Measurements from ENCODE around the gene GPR141.

The GPR141 gene

DNA sequence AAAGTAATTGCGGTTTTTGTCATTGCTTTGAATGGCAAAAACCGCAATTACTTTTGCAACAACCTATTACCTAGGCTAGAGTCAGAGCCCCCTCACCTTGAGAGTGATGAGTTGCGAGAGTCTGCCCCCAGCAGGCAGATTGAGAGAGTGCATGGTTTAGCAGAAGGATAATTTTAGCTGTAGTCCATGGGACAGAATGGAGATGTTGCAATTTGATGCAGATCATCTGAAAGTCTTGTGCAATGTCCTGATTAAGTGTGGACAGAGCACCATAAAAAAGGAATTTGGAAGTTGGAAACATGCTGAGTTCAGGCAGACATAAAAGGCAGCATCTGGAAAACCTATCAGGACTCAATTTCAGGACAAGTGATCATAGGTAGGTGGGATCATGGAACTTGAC is 48.7 kb downstream of the GPR141 start:
- DNase-seq (ENCODE audit: low read depth, low spot score): peak; percentile 59

DNA sequence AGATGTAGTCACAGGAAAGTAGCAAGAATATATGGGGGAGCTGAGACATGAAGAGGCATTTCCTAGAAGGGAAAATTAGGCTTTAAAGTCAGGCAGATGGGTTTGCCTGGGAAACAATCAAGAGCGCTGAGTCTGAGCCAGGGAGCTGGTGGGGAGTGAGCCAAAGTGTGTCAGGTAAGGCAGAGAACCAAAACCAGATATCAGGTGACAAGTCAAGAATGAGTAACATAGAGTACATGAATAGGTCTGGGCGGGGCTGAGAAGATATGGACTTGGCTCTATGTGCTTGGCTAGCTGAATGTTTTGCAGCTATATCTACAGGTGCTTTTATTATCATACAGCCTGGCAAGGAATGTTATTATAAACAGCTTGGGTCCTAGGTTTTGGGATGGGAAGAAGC is 49.3 kb downstream of the GPR141 start:
- DNase-seq (ENCODE audit: low read depth, low spot score): no peak

DNA sequence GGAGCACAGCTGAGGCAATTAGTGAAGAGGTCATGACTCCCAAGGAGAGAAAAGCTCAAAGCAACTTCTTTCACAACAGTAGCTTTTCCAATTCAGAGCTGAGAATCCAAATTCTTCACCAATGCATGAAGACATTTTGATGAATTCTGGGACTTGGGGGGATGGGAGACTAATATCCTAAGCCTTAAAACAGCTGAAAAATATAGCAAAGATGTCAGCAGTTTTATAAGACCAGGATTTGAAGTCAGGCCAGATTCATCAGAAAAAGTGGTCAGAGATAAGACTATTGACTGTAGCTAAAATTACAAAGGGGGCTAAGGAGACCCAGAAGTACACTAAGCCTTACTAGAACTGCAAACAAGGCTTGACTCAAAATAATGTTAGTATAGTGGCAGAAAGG is 51.6 kb downstream of the GPR141 start:
- DNase-seq (ENCODE audit: low read depth, low spot score): no peak

DNA sequence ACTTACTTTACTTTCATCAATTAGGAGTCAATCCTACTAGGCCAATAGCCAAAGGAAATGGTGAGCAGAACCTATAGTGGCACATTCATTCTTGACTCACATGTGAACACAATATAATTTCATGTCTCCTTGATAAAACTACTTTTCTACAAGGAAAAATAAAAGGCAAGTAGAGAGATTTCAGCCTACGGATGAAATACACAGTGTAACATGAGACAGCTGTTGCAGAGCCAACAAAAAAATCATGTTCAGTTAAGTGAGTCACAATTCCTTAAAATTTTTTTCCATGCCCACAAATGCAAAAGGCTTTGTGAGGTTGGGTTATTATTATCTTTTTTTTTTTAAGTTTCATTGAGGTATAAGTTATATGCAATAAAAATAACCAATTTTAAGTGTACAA is 54.8 kb downstream of the GPR141 start:
- no peak for DNase-seq (ENCODE audit: low read depth, low spot score)

DNA sequence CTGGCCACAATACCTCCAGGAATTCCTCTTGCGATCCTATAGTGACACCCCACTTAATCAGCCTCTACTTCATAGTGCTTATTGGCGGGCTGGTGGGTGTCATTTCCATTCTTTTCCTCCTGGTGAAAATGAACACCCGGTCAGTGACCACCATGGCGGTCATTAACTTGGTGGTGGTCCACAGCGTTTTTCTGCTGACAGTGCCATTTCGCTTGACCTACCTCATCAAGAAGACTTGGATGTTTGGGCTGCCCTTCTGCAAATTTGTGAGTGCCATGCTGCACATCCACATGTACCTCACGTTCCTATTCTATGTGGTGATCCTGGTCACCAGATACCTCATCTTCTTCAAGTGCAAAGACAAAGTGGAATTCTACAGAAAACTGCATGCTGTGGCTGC is 56.8 kb downstream of the GPR141 start:
- DNase-seq (ENCODE audit: low read depth, low spot score): no peak

DNA sequence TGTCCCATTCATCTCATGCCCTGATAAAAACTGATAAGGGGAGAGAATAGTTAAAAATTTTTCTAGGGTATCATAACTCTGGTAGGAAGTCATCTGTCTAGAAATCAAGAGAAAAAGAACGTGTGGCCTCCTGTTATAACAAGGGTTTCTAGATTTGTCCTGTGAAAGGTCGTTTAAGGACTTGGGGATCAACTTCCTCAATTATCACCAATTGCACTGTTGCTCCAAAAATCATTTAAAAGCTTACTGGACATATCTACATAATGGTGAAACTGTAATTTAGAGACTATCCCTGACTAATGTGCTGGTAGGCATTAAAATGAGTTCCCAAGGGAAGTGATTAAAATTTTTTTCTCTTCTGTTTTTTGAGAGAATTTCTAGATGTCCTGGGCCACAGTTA is 58.2 kb downstream of the GPR141 start:
- no peak for DNase-seq (ENCODE audit: low read depth, low spot score)

DNA sequence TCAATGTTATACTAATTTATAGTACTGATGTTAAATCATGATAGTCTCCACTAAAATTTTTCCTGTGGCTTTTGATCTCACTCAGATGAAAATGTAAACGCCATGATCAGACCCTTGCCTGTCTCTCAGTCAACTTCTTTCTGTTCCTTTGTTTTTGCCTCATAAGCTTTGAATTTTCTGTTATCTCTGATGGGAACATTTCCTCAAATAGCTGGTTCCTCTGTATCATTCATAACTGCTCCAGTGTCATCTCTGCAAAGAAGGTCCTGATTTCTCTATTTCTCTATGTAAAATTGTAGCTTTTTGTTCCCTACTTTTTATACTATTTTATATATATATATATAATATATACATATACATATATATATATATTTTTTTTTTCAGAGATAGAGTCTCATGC is 67.5 kb downstream of the GPR141 start:
- DNase-seq (ENCODE audit: low read depth, low spot score): no peak

DNA sequence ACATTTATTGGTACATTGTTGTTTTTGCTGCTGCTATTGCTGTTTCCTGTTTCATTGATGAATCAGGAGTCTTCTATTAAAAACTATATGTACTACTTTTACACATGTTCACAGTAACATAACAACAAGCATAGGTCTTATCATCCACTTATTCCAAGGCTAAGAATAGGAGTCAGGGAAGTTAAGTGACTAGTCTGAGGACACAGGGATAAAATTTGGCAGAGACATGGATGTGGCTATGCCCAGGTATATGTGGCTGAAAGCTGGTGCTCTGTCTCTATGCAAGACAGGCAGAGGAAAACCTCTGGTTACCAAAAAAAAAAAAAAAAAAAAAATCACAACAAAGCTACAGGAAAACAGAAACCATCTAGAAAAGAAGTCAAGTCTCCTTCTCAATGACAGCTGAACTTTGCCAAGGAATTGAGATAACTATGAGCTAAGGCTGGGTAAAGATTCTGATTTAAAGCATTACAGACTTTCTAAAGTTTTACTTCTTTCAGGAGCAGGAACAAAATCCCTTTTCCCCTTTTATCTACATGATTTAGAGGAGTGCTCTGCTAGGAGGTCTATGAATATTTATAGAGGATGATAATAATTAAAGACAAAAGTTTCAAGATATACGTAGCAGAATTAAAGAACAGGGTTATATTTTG is 70.0 kb downstream of the GPR141 start:
- no peak for DNase-seq (ENCODE audit: low read depth, low spot score)

DNA sequence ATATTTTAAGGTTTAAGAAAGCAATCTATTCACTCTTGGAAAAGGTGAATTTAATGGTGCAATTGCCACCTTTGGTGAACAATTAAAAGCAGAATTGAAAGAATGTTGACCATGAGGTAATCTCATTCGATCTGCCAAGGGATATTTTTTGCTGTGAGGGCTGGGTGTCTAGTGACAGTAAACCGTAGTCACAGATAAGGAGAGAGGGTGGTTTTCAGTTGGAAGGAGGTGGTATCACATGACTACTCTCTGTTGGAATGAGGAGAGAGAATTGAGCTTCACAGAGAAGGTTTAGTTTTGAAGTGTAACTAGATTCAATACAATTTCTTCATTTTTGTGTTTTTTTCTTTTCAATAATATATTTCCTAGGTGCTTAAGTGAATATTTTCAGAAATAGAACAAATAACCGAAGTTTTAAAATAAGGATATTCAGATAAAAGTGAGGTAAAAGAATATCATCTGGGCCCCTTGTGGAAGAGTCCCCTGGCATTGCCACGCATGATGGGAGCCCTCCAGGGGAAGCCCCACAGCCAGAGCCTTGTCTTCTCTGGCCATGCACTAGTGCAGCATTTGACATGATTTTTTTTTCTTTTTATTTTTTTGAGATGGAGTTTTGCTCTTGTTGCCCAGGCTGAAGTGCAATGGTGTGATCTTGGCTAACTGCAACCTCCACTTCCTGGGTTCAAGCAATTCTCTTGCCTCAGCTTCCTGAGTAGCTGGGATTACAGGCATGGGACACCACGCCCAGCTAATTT is 73.4 kb downstream of the GPR141 start:
- DNase-seq (ENCODE audit: low read depth, low spot score): no peak

DNA sequence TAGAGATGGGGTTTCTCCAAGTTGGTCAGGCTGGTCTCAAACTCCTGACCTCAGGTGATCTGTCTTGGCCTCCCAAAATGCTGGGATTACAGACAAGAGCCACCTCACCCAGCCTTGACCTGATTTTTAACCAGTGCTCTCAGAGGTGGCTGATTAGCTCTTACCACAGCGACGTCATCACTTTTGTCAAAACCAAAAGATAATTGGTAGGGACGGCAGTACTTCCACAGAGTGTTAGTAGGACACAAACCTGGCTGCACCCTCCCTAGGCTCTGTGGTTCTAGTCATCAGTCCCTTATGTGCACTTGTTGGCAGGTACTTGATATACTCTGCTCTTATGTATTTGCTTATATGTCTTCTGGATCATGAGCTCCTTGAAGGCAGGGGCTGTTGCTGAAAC is 74.0 kb downstream of the GPR141 start:
- no peak for DNase-seq (ENCODE audit: low read depth, low spot score)

DNA sequence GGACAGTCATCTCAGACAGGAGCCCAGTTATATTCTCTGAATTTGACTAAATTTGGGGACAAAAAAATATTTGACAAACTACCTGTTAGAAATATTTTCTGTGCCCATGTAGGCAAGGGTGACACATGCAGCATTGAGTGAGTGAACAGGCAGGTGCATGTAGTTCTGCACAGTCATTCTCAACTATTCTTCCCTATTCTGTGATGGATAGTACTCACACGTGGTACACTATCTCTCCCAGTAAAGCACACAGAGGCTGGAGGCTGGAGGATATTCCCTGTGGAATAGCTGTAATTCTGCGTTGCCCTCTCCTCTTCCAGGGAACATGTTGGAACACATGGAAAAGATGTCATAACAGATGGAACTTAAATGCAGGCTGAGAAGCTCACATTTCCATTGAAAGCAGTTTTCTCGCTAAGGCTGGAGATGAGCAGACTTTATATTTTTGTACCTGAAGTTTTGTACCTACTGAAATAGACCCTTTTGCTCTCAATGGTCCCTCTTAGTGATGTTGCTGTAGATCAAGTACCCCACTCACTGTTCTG is 75.0 kb downstream of the GPR141 start:
- no peak for DNase-seq (ENCODE audit: low read depth, low spot score)

DNA sequence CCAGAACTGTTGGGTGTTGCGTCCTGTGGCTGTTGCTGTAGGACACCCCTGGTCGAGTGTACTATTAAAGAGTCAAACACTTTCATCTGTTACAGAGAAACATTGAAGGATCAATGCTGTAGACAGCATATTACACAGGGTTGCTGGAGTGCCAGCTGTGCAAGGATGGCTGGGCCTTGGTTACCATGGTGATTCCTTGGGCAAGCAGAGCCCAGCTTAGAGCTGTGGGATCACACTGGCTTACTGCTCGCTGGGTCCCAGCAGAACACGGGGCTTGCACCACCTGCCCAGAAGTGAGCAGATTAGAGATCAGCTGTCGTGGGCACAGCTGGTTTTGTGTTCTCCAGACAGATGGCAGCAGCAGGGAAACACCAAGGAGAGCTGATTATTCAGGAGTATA is 76.0 kb downstream of the GPR141 start:
- DNase-seq (ENCODE audit: low read depth, low spot score): no peak

DNA sequence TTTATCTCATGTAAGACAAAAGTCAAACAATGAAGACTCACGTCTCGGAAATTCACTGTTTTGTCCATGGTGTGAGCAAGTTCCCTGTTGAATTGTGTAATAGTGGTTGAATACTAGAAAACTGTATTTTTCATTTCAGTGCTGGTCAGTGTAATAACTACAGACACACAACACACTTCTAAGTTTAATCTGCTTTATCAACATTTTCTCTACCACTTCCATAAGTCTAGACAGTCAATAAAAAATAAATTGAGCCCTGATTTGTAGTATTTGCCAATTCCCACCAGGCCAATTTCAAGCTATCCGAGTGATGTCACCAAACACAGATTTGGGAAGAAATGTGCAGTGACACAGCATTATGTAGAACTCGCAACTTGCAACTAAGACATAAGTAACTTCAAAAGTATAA is 81.9 kb downstream of the GPR141 start:
- no peak for DNase-seq (ENCODE audit: low read depth, low spot score)

DNA sequence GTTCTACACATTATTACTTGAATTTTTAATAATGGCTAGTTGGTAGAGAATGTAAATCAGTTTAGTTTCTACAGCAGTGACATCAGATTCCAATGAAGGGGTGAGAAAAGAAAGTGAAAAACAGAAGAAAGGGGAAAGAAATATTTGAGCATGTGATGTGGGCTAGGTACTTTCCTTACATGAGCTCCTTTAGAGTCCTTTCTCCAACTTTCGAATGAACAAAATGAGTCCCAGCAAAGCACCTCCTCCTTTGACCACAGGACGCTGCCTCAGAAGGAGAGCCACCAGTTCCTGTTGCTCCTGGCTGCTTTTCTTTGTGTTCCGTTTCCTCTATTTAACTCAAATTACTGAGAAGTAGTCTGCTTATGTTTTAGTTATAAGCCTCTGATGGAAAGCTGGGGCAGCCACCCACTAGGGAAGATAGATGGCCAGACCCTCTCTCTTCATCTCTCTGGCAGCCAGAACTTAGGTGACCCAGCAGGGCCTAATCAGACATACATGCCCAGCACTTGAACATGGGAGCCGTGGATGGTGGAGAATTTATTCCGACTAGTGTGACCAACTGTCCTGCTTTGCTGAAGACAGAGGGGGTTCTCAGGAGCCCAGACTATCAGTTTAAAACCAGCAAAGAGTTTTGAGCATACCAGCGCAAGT is 82.4 kb downstream of the GPR141 start:
- no peak for DNase-seq (ENCODE audit: low read depth, low spot score)

DNA sequence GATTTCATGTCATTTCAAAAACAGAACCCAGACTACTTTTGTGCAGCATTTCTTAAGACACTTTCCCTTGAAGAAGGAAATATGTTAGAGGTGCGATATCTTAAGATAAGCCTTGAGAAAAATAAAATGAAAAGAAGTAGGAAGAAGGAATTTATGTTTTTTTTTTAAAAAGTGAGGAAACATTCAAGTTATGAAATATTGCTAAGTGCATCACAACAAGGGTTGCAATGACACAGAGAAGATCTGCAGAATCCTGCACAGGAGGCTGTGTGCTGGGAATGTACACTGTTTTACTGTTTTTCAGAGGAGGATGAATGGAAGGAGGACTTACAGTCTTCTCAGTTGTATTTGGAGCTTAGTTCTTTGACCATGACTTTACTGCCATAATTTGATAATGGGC is 85.0 kb downstream of the GPR141 start:
- DNase-seq (ENCODE audit: low read depth, low spot score): no peak

DNA sequence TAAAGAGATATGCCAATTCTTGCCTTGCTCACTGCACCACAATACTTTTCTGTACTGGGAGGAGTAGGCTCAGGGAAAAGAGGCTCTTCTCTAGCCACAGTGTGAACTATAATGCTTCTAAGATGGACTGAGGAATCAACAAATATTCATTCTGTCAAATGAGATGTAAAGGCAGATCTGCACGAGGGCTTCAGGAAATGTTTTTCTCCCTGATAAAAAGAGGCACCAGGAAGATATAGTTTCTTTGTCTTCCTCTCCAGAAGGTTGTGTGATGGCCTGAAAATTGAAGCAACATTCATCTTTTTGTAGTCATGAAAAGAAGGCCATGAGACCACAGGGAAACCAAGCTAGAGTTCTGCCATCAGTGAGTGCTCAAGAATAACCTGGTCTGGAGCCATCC is 85.7 kb downstream of the GPR141 start:
- no peak for DNase-seq (ENCODE audit: low read depth, low spot score)

DNA sequence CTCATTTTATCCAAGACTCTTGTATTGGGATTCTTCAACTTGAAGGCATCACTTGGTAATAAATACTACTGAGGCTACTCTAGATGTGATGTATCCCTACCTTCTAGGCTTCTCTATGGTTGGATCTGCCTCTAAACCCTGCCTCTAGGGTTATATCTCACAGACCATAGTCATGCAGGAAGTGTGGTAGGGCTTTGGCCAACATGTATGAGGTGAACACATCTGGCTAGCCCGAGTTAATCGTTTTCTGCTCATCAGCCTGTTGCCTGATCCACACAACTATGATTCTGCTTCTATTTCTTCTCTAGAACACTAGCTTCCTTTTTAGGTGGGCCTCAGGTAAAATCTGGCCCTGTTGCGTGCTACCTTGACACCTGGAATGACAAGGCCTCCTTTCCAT is 86.2 kb downstream of the GPR141 start:
- DNase-seq (ENCODE audit: low read depth, low spot score): no peak

DNA sequence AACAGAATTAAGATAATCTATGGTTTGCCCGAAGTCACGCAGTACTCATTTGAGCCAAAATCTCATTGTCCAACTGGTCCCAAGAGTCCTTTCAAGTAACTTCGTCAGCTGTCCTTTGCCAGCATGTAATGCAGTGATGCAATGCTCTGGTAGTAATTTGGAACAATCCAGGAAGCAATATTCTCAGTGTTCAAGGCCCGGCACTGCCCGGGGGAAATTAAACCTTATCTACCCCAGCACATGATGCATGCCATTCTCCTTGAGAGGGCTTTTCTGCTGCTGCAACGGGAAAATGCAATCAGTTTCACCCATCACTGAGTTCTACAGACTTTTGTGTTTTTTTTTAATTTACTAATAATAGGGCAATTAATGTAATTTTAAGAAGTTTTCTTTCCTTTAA is 87.3 kb downstream of the GPR141 start:
- DNase-seq (ENCODE audit: low read depth, low spot score): no peak

DNA sequence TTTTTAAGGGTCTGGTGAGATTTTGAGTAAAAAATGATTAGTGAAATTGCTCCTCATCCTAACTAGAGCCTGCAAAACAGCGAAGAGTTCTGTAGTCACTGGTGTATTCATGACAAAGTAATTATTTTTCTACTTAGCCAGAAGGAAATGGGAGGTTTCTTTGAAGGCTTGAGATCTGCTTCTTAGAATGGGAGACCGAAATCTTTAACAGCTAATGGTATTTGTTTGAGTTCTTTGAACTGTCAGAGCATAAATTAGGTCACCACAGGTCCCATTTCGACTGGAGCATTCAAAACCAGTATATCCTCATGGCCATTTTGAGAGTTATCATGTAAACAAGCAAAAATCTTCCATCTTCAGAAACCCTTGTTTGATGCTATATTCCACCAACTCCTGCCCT is 87.8 kb downstream of the GPR141 start:
- DNase-seq (ENCODE audit: low read depth, low spot score): no peak

DNA sequence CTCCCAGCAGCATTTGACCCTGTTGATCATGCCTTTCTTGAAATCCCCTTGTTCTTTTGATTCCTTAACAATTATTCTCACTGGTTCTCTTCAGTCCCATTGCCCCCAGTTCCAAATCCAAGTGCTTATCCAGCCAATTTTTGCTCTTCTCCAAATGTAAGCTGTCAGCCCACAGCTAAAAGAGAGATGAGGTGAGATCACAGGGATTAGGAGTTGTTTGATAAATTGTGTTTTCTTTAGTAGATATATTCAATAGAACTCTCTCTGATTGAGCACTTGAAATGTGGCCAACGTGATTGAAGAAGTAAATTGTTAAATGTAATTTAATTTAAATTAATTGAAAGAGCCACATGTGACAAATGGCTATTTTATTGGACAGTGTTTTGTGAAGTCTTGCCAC is 88.2 kb downstream of the GPR141 start:
- no peak for DNase-seq (ENCODE audit: low read depth, low spot score)

DNA sequence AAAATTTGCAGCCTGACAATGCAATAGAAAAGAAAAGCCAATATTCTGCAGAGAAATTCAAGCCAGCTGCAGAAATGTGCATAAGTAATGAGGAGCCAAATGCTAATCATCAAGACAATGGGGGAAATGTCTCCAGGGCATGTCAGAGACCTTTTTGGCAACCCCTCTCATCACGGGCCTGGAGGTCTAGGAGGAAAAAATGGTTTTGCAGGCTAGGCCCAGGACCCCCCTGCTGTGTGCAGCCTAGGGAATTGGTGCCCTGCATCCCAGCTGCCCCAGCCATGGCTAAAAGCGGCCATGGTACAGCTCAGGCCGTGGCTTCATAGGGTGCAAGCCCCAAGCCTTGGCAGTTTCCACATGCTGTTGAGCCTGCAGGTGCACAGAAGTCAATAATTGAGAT is 92.4 kb downstream of the GPR141 start:
- DNase-seq (ENCODE audit: low read depth, low spot score): no peak

DNA sequence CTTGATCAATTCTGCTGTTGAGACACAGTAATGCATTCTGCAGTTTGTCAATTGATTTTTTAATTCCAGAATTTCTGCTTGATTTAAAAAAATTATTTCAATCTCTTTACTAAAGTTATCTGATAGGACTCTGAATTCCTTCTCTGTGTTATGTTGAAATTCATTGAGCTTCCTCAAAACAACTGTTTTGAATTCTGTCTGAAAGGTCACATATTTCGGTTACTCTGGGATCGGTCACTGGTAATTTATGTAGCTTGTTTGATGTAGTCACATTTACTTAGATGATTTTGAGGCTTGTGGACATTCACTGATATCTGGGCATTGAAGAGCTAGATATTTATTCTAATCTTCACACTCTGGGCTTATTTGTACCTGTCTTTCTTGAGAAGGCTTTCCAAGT is 97.6 kb downstream of the GPR141 start:
- no peak for DNase-seq (ENCODE audit: low read depth, low spot score)

DNA sequence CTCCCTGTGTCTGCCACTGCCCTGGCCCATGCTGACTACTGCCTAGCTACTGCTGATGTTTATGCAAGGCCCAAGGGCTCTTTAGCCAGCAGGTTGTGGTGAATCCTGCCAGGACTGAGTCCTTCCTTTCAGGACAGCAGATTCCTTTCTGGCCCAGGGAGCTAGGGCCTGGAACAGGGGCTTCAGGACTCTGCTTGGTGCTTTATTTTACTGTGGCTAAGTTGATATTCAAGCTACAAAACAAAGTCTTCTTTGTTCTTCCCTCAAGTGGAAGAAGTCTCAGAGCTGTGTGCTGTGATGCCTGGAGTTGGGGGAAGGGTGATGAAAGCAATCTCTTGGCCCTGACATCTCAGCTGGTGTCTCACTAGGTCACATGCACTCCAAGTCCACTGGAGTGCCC is 98.6 kb downstream of the GPR141 start:
- DNase-seq (ENCODE audit: low read depth, low spot score): no peak
